Adrenal gland (tissue), 5 donors: Measurements from ENCODE around the gene AKT3.

Experiments
- CTCF ChIP-seq, 6 experiments: fragments of 450-650 bp in 4 of 6; fragments of 200-600 bp in 2 of 6; sonication (generic) in 1 of 6; IDR thresholded peaks; 1 replicate in 5 of 6; 2 replicates in 1 of 6; pipeline versions ENCODE4 v1.5.1 to v1.8.0; 2016 to 2021; ENCODE audit warnings: antibody characterized with exemption in 6 of 6, mild to moderate bottlenecking in 2 of 6, moderate library complexity in 1 of 6
- POLR2A ChIP-seq, 2 donors: fragments of 450-650 bp; IDR thresholded peaks; one replicate each; pipeline ENCODE4 v1.6.1; 2017; ENCODE audit warnings: antibody characterized with exemption in 2 of 2, mild to moderate bottlenecking in 2 of 2, moderate library complexity in 1 of 2
- donor health status: DM: no; HTN: no; CAD: no.

GRCh38 chr1:243814718-243815117, 35.3 kb downstream of the AKT3 start:
- TF ChIP-seq POLR2A (IDR thresholded peaks at IDR 0.05) (no peak), CTCF (IDR thresholded peaks at IDR 0.05) (no peak)
